Stimulated activated CD8-positive, alpha-beta memory T cell treated with anti-CD3 and anti-CD28 coated beads, Interleukin-7, amount 100 ng/mL, for 48 hours (primary cell): Measurements from ENCODE around the gene ASPSCR1.

ENCODE experiments used
- DNase-seq, 2 donors: peaks; one replicate each; pipeline ENCODE4 v3.0.0-alpha.2; 2020; ENCODE audit warnings: low read depth in 1 of 2; ENCODE audit errors: extremely low read depth in 1 of 2

Gene ASPSCR1

GRCh38 chr17:82011617-82012187 is 34.3 kb downstream of the ASPSCR1 start:
- no peak for DNase-seq

- no peak for DNase-seq
Measured at GRCh38 chr17:82012261-82012639, 34.8 kb downstream of the ASPSCR1 start.

- DNase-seq = no peak
Measured at GRCh38 chr17:82012640-82013295, 35.3 kb downstream of the ASPSCR1 start.

DNA sequence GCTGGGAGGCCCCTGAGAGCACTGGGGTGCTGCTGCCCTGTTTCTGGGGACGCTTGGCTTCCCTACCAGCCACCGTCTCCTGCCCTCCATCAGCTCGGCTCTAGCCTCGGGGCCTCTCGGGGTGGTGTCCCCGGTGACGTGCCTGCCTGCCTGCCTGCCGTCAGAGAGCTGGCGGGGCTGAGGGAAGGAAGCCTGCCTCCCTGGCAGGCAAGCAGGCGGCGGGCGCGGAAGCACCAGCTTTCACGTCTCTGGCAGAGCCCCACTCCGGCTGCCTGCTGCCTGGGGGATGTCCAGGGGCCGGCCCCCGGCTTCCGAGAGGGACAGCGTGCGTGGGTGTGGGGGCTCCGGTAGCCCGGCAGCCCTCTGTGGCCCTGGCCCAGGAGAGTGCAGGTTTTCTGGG is 35.9 kb downstream of the ASPSCR1 start:
- no peak for DNase-seq

DNA sequence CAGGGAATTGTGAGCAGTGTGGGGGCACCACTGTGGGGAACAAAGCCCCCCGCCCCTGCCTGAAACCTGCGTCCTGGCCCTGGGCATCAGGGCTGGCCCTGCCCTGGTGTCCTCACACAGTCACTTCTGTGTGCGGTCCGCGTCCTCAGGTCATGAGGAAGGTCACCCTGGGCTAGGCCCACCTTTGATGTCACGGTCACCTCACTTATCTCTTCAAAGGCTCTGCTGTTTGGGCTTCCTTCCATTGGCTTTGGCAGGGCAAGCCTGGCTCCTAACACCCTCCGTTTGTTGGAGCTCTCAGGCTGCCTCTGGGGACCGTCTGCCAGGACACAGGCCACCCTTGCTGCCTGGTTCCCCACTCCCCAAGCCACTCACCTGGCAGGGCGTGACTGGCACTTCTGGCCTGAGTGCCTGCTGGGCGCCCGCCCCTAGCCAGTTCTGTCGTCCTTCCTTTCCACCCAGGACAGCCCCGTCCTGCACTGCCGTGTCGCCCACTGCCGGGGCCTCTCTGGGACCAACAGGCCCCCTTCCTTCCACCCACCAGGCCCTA is 36.4 kb downstream of the ASPSCR1 start:
- no peak for DNase-seq

GRCh38 chr17:82014432-82014831 is 37.0 kb downstream of the ASPSCR1 start:
- no peak for DNase-seq

DNA sequence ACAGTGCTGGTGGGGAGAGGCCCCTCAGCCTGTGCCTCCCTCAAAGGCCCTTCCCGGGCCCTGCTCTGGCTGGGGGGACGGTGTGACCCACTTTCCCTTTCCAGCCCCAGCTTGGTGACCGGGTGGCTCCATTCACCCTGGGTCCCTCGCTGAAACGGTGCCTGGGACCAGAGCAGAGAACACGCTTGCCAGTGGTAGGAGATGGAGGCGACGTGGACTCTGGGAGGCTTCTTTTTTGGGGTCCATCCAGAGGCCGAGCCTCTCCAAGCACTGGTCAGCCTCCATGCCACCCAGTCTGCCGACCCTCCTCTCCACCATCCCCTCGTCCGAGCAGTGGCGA is 37.5 kb downstream of the ASPSCR1 start:
- DNase-seq = no peak

DNA sequence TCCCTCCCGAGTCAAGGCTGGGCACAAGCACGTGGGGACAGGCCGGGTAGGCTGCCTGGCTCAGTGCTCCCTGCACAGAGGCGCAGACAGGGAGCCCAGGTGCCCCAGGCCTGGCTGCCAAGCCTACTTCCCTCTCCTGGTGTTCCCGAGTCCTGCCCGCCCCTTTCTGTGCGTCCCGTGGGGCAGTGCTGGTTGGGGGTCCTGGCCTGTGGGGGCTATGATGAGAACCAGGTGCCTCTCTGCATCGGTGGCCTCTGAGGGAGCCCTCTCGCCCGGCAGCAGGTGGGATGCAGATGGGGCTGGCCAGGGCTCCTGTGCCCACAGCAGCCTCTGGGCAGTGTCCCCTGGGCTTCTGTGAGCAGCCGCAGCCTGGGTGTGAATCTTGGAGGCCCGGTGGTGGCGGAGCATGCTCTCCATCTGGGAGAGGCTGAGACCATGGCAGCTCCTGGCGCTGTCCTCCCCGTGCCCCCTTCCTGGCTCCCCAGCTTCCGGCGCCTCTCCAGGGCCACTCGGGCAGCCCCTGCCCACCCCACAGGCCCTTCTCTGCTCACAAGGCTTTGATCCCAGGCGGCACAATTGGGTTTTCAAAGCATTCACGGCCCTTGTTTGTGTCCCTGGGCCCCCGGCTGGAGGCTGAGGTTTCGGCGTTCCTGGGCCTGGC is 38.0 kb downstream of the ASPSCR1 start:
- DNase-seq = no peak

DNA sequence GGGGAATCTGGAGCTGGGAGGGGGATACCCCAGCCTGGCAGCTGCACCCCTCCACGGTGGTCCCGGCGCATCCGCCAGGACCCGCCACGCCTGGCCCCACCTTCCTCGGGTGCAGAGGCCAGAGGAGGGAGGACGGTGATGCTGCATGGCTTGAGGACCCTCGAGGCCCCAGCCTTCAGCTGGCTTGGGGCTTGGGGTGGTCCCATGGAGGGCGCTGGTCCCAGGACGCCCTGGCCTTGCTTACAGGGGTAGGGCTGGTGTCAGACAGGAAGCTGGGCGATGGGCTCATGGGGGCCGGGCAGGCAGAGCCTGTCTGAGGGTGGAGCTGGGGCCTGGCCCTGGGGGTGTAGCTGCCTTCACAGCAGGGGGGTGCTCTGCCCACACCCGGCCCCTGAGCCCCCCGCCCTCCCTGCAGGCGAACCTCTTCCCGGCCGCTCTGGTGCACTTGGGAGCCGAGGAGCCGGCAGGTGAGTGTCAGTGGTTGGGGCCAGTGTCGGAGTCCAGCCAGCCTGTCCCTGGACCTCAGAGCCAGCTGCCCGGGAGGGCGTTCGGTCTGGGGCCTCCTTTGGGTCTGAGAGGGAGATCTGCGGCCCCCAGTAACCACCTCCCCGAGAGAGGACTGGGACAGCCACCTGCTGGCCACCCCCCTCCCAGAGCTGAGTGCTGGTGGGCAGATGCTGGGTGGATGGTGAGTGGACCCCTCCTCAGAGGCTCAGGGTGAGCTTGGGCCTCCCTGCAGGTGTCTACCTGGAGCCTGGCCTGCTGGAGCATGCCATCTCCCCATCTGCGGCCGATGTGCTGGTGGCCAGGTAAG is 38.8 kb downstream of the ASPSCR1 start:
- DNase-seq = no peak

- DNase-seq = no peak
Measured at GRCh38 chr17:82016875-82017459, 39.5 kb downstream of the ASPSCR1 start.

DNA sequence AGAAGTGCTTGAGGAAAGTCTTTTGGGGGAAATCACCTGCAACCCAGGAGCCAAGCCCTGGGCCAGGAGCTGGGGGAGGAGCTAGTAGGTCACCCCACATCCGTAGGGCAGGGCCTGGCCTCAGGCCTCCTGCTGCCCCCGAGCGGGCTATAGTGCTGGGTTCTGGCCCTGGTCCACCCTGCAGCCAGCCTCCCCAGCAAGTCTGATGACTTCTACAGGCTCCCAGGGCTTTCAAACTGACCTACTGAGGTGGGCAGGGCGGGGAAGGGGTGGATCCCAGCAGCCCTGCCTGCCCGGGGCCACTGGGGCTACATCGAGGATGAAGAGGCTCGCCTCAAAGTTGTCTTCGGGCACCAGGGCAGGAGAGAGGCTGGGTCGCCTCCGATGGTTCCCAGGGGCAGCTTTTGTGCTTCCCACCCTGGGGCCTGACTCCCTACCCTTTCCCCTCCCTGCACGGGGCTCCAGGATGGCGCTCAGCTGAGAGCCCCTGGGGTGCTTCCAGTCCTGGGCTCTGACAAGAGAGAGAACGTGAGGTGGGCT is 40.3 kb downstream of the ASPSCR1 start:
- no peak for DNase-seq

DNA sequence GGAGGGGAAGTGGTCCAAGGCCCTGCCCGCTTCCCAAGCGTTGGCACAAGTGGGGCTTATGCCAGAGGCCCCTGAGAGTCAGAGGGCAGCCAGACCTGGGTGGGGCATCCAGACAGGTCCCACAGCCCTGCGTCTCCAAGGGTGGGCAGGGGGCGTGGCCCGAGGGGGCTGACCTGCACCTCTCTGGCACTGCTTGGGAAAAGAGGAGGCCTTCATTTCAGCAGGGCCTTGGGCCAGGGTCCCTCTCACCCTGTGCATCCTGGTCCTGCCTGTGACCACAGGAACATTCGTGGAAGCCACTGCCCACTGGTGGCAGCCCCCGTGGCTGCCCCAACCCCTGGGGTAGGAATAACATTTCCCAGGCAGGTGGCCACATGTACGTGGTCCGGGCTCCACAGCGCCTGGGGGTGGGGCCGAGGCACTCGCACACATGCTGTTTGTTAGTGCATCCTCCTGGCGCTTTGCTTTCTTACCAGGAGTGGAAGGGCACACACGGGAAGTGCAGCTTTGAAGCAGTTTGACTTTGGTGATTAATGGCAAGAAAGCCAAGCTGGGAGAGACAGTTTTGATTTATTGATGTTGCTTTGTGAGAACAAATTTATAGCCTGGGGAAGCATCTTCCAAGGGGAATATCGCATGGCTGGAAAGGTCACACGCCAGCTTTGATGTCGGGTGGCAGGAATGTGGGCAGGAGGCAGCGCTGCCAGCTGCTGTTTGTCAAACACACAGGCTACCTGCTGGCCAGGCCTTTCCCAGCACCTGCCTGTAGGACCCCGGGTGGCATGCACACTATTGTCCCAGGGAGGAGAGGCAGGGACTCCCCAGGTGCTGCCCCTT is 40.9 kb downstream of the ASPSCR1 start:
- no peak for DNase-seq

DNA sequence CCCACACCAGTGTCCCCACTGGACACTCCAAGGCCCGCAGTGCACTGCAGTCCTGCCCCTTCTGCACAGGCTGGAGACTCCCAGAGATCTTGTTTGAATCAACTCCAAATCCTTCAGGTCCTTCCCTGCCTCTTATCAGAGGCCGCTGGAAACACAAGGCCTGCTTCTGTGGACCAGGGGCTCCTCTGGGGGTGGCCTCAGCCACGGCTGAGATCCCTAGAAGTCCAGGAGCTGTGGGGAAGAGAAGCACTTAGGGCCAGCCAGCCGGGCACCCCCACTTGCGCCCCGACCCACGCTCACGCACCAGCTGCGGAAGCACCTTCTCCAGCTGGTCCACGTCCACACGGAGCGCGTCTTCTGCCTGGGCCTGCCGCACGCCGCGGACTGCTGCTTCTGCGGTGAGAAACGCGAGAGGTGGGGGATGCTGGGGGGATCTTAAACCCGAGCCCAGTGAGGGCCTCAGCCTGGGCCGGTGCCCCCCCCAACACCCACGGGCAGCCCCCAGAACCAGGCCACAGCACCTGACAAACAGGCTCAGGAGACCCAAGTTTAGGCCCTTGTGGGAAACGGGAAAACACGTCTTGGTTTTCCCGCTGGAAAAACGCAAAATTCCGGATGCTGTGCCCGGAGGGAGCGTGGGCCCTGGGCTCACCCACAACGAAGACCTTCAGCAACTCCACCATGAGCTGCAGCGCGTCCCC is 41.7 kb downstream of the ASPSCR1 start:
- DNase-seq = no peak

GRCh38 chr17:82019690-82020571 is 42.5 kb downstream of the ASPSCR1 start:
- DNase-seq = peak in 1 of 2 donors; percentile 55

GRCh38 chr17:82020572-82021106 is 43.2 kb downstream of the ASPSCR1 start:
- no peak for DNase-seq

DNA sequence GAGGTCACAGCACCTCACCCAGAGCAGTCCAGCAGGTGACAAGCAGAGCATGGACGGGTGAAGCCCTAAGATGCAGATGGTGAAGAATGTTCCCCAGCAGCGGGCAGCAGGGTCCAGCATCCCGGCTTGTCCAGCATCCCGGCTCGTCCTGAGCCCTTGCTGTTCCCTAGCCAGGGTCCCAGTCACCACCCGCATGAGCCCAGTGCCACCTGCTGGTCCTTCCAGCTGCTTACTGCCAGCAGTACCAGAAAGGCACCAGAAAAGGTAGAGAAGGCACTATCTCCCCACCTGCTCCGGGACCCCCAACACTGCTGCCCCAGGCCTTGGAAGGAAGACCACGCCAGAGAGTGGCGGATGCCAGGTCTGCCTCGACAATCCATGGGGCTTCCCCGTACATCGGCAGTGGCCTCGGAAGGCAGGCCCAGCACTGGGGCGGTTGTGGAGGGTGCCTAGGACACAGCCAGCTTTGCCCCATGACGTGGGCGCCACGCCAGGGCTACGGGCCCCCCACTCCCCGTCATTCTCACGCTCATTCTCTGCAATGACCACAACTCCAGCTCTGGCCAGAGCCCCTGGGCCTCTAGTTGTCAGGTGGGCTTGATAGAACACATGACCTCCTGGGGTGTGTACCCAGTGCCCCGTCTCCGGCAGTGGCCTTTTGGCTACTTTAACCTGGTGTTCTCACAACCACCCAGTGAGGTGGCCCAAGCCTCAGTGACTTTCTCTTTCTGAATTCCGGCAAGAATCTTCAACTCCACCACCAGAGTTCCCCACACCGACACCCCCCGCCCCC is 43.9 kb downstream of the ASPSCR1 start:
- DNase-seq = peak in 1 of 2 donors; percentile 47

DNA sequence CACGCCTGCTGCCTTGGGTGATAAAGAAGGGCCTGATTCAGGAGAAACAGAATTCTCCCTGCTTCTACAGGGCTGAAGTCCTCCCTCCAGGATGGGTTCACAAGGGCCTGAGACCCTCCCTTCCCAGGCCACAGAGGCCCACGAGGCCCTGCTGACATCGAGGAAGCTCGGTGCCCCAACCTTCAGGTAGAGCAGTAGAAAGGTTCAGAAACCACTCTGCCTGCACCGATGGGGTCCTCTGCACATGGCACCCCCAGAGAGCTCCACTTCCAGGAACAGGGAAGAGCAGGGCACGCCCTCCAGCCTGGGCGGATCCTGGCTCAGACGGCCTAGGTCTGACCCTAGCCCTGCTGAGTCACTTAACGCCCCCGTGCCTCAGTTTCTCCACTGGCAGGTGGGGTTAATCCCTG is 44.5 kb downstream of the ASPSCR1 start:
- DNase-seq = no peak
